Activated T-helper 1 cell treated with anti-CD3 and anti-CD28 coated beads, Interleukin-12 subunit alpha, Interleukin-12 subunit beta, Interleukin-2, Interleukin-4 antibody, amounts not matched to agents 30 ng/mL and 10 ng/mL and 1 ng/mL, durations not matched to agents 14 hours and 24 hours and 36 hours (primary cell): ENCODE results near the gene FERMT3. TPM values are rescaled to one million over a fixed set of nuclear protein-coding genes. Genes with fewer than 3 reads are reported as not detected.
"Not testable (repeated sequence)": the region's sequence is repeated elsewhere in the genome, so short reads cannot be mapped to it uniquely, and the experiment has no call there.

Source experiments
- DNase-seq: peaks from one replicate; pipeline ENCODE4 v3.0.0; 2021; ENCODE audit warnings: low spot score
- H3K27ac Mint-ChIP-seq: one replicate; pipeline ENCODE4 v1.8.0; 2021; ENCODE audit warnings: mild to moderate bottlenecking, mixed read lengths
- H3K27me3 Mint-ChIP-seq: one replicate; pipeline ENCODE4 v1.8.0; 2022; ENCODE audit warnings: mild to moderate bottlenecking, moderate library complexity, mixed read lengths; ENCODE audit not compliant: insufficient read depth
- H3K36me3 Mint-ChIP-seq: one replicate; pipeline ENCODE4 v1.8.0; 2021; ENCODE audit warnings: low read depth, mixed read lengths
- H3K4me1 Mint-ChIP-seq: one replicate; pipeline ENCODE4 v1.8.0; 2021; ENCODE audit warnings: low read depth, mixed read lengths
- H3K4me3 Mint-ChIP-seq: one replicate; pipeline ENCODE4 v1.8.0; 2021; ENCODE audit warnings: mild to moderate bottlenecking, moderate library complexity, mixed read lengths
- H3K9me3 Mint-ChIP-seq: one replicate; pipeline ENCODE4 v1.8.0; 2021; ENCODE audit warnings: mixed read lengths
- intact Hi-C: fragments of 100-400 bp; cut with micrococcal nuclease; formaldehyde crosslinking; loops from one replicate; pipeline ENCODE4 v1.15.1; 2024
- total RNA-seq: library from RNA; stranded (reverse); gene quantifications from 2 replicates; pipeline ENCODE4 v1.2.3, GENCODE V29; 2022

FERMT3 gene
- total RNA-seq, 1 donor from 2014 or later, result 211 TPM

GRCh38 chr11:64245401-64245796 lies 38.9 kb downstream of the FERMT3 start:
- Mint-ChIP-seq H3K36me3 (peaks cover 5% of the 10 kb centered on the region), H3K4me1 (peaks cover 31% of the 10 kb centered on the region), H3K27ac (peak overlapping the region; percentile 94), H3K27me3 (peaks cover 1% of the 10 kb centered on the region), H3K9me3 (no peaks in the 10 kb centered on the region), H3K4me3 (peak overlapping the region; percentile 94)
- DNase-seq, result no peak
- intact Hi-C loops, result no loop called here

- DNase-seq, result peak; percentile 35
- intact Hi-C loops, result loop anchor here (1.0 kb wide), 4 partner anchors 16 to 59 kb away; partner anchors contain the start of genes DNAJC4 and ESRRA
- peak overlapping the region; percentile 94 for H3K4me3 Mint-ChIP-seq
- peaks cover 29% of the 10 kb centered on the region for H3K4me1 Mint-ChIP-seq
- peaks cover 1% of the 10 kb centered on the region for H3K27me3 Mint-ChIP-seq
- H3K9me3 Mint-ChIP-seq, result no peaks in the 10 kb centered on the region
- H3K27ac Mint-ChIP-seq, result peak overlapping the region; percentile 94
- peaks cover 5% of the 10 kb centered on the region for H3K36me3 Mint-ChIP-seq
These were observed 39.5 kb downstream of the FERMT3 start for GRCh38 chr11:64245797-64246620.

GRCh38 chr11:64246621-64246870 lies 40.0 kb downstream of the FERMT3 start:
- H3K27me3 Mint-ChIP-seq, H3K27ac Mint-ChIP-seq, H3K9me3 Mint-ChIP-seq, H3K36me3 Mint-ChIP-seq, DNase-seq: not testable (repeated sequence)
- intact Hi-C loops, result loop anchor here (1.0 kb wide), 4 partner anchors 16 to 59 kb away; partner anchors contain the start of genes DNAJC4 and ESRRA
- peak overlapping the region; percentile 86 for H3K4me3 Mint-ChIP-seq
- peaks cover 29% of the 10 kb centered on the region for H3K4me1 Mint-ChIP-seq

- peak within 1 kb of the TSS; percentile 94 for H3K4me3 Mint-ChIP-seq
- no peaks in the 10 kb centered on the region for H3K9me3 Mint-ChIP-seq
- DNase-seq, result peak; percentile 79
- H3K27ac Mint-ChIP-seq, result peak within 1 kb of the TSS; percentile 94
- peaks cover 1% of the 10 kb centered on the region for H3K27me3 Mint-ChIP-seq
- H3K4me1 Mint-ChIP-seq, result peaks cover 29% of the 10 kb centered on the region
- intact Hi-C loops, result loop anchor here (1.0 kb wide), 4 partner anchors 17 to 58 kb away; partner anchors contain the start of genes DNAJC4 and ESRRA
- H3K36me3 Mint-ChIP-seq, result peaks cover 4% of the 10 kb centered on the region
These were observed 40.6 kb downstream of the FERMT3 start, which contains the start of gene PPP1R14B for GRCh38 chr11:64246871-64247728. Gene PPP1R14B, minus strand, starts transcription at chr11:64246943. Its CDS starts 270 bp downstream, at chr11:64246673.

- peaks cover 1% of the 10 kb centered on the region for H3K27me3 Mint-ChIP-seq
- DNase-seq, result no peak
- intact Hi-C loops, result no loop called here
- no peaks in the 10 kb centered on the region for H3K9me3 Mint-ChIP-seq
- H3K4me3 Mint-ChIP-seq, result peak overlapping the region; percentile 77
- peaks cover 21% of the 10 kb centered on the region for H3K4me1 Mint-ChIP-seq
- H3K27ac Mint-ChIP-seq, result peak overlapping the region; percentile 44
- peaks cover 2% of the 10 kb centered on the region for H3K36me3 Mint-ChIP-seq
These were observed 41.4 kb downstream of the FERMT3 start for GRCh38 chr11:64247729-64248531.

- intact Hi-C loops, result no loop called here
- peaks cover 1% of the 10 kb centered on the region for H3K27me3 Mint-ChIP-seq
- H3K4me3 Mint-ChIP-seq, result peak overlapping the region; percentile 77
- no peaks in the 10 kb centered on the region for H3K36me3 Mint-ChIP-seq
- H3K9me3 Mint-ChIP-seq, result no peaks in the 10 kb centered on the region
- DNase-seq, result no peak
- H3K4me1 Mint-ChIP-seq, result peaks cover 14% of the 10 kb centered on the region
- H3K27ac Mint-ChIP-seq, result no peak overlapping the region
These were observed 42.1 kb downstream of the FERMT3 start for GRCh38 chr11:64248578-64248977.

GRCh38 chr11:64249038-64249437 lies 42.5 kb downstream of the FERMT3 start:
- intact Hi-C loops, result no loop called here
- Mint-ChIP-seq H3K4me1 (peaks cover 12% of the 10 kb centered on the region), H3K4me3 (no peak overlapping the region), H3K36me3 (no peaks in the 10 kb centered on the region), H3K9me3 (no peaks in the 10 kb centered on the region), H3K27ac (no peak overlapping the region), H3K27me3 (peaks cover 1% of the 10 kb centered on the region)
- DNase-seq, result no peak

GRCh38 chr11:64249563-64250414 lies 43.3 kb downstream of the FERMT3 start:
- no peak for DNase-seq

GRCh38 chr11:64250415-64251015 lies 44.0 kb downstream of the FERMT3 start:
- Mint-ChIP-seq H3K36me3 (no peaks in the 10 kb centered on the region), H3K27ac (no peak overlapping the region), H3K27me3 (peaks cover 1% of the 10 kb centered on the region), H3K4me3 (peak overlapping the region; percentile 81), H3K4me1 (peaks cover 12% of the 10 kb centered on the region), H3K9me3 (no peaks in the 10 kb centered on the region)
- no peak for DNase-seq
- intact Hi-C loops, result loop anchor here (1.0 to 5.0 kb wide), 5 partner anchors 9 to 107 kb away; partner anchors contain the start of genes ESRRA, FKBP2, NUDT22 and RPS6KA4

More at GRCh38 chr11:64249563-64250414, 43.3 kb downstream of the FERMT3 start:
- Mint-ChIP-seq H3K36me3 (no peaks in the 10 kb centered on the region), H3K4me3 (peak overlapping the region; percentile 59), H3K27me3 (peaks cover 1% of the 10 kb centered on the region), H3K9me3 (no peaks in the 10 kb centered on the region), H3K4me1 (peaks cover 12% of the 10 kb centered on the region), H3K27ac (no peak overlapping the region)
- intact Hi-C loops, result loop anchor here (5.0 kb wide), 1 partner anchor 108 kb away; the partner anchor contains the start of gene RPS6KA4

- DNase-seq, result peak; percentile 62
- Mint-ChIP-seq H3K27me3 (peaks cover 1% of the 10 kb centered on the region), H3K36me3 (no peaks in the 10 kb centered on the region), H3K4me1 (peaks cover 12% of the 10 kb centered on the region), H3K9me3 (no peaks in the 10 kb centered on the region), H3K27ac (peak within 1 kb of the TSS; percentile 66), H3K4me3 (peak within 1 kb of the TSS; percentile 87)
- intact Hi-C loops, result loop anchor here (1.0 to 5.0 kb wide), 5 partner anchors 10 to 106 kb away; partner anchors contain the start of genes ESRRA, FKBP2, NUDT22 and RPS6KA4
These were observed 44.7 kb downstream of the FERMT3 start, which contains the start of gene PLCB3 for GRCh38 chr11:64251016-64251752. Gene PLCB3, plus strand, starts transcription at chr11:64251530. Its CDS starts 120 bp downstream, at chr11:64251650.

GRCh38 chr11:64251753-64252002 lies 45.2 kb downstream of the FERMT3 start:
- DNase-seq, result no peak
- H3K27me3 Mint-ChIP-seq, result peaks cover 1% of the 10 kb centered on the region
- H3K4me3 Mint-ChIP-seq, result peak overlapping the region; percentile 87
- peak overlapping the region; percentile 66 for H3K27ac Mint-ChIP-seq
- H3K4me1 Mint-ChIP-seq, result peaks cover 12% of the 10 kb centered on the region
- no peaks in the 10 kb centered on the region for H3K36me3 Mint-ChIP-seq
- intact Hi-C loops, result loop anchor here (1.0 to 5.0 kb wide), 5 partner anchors 10 to 106 kb away; partner anchors contain the start of genes ESRRA, FKBP2, NUDT22 and RPS6KA4
- no peaks in the 10 kb centered on the region for H3K9me3 Mint-ChIP-seq
